Tibial artery (tissue), 4 donors: Measurements from ENCODE around the gene C3orf18.

Experiments used
- DNase-seq, 2 donors: peaks; one replicate each; pipeline ENCODE4 v3.0.0-alpha.2; 2019
- H3K27ac ChIP-seq, 2 donors: fragments of 200-600 bp; sonication (generic) in 1 of 2; 1 replicate in 1 of 2; 2 replicates in 1 of 2; pipeline ENCODE4 v1.5.1; 2018 to 2019; ENCODE audit warnings: mild to moderate bottlenecking in 1 of 2
- H3K27me3 ChIP-seq, 2 donors: fragments of 200-600 bp; sonication (generic) in 1 of 2; one replicate each; pipeline versions ENCODE4 v1.5.1 to v1.6.0; 2016 to 2019
- H3K36me3 ChIP-seq, 3 donors: fragments of 200-600 bp; sonication (generic) in 2 of 3; one replicate each; pipeline ENCODE4 v1.5.1; 2016 to 2019; ENCODE audit warnings: mild to moderate bottlenecking in 2 of 3
- H3K4me1 ChIP-seq, 4 donors: fragments of 200-600 bp; sonication (generic) in 2 of 4; 1 replicate in 3 of 4; 2 replicates in 1 of 4; pipeline ENCODE4 v1.5.1; 2016 to 2019
- H3K4me3 ChIP-seq, 2 donors: fragments of 200-600 bp; sonication (generic) in 1 of 2; 1 replicate in 1 of 2; 2 replicates in 1 of 2; pipeline ENCODE4 v1.5.1; 2018 to 2019; ENCODE audit warnings: mild to moderate bottlenecking in 2 of 2
- H3K9me3 ChIP-seq, 3 donors: fragments of 200-600 bp; sonication (generic) in 1 of 3; one replicate each; pipeline ENCODE4 v1.5.1; 2016 to 2019
- CTCF ChIP-seq, 2 experiments: fragments of 200-600 bp in 1 of 2; fragments of 450-650 bp in 1 of 2; IDR thresholded peaks; one replicate each; pipeline ENCODE4 v1.5.1; 2017 to 2019; ENCODE audit warnings: antibody characterized with exemption in 2 of 2, mild to moderate bottlenecking in 1 of 2, moderate library complexity in 1 of 2
- intact Hi-C: fragments of 100-400 bp; cut with DNase I; formaldehyde crosslinking; loops from one replicate; pipeline ENCODE4 v1.15.0; 2023; ENCODE audit warnings: low total_unique reads

C3orf18 gene

GRCh38 chr3:50567386-50568167 lies at the start of gene C3orf18:
Gene C3orf18, minus strand, starts transcription at chr3:50567747. Its CDS starts 2,048 bp downstream, at chr3:50565699.
- intact Hi-C loops, result no loop called here
- Histone ChIP-seq H3K4me3 (peak within 1 kb of the TSS; percentile 67 to 68), H3K9me3 (no peaks in the 10 kb centered on the region), H3K4me1 (peaks cover 0 to 34% (median 25%) of the 10 kb centered on the region in 4 donors), H3K27ac (peak within 1 kb of the TSS; percentile 78 to 79), H3K36me3 (peaks cover 0 to 11% (median 1%) of the 10 kb centered on the region in 3 donors), H3K27me3 (no peaks in the 10 kb centered on the region)
- peak in 1 of 2 experiments; percentile 7 for TF ChIP-seq CTCF (IDR thresholded peaks at IDR 0.05)
- DNase-seq, result peak; percentile 94 to 96

- intact Hi-C loops, result loop anchor here (5.0 kb wide), 1 partner anchor 776 kb away; the partner anchor contains the start of gene RBM15B
- peak; percentile 90 to 96 for DNase-seq
- Histone ChIP-seq H3K27ac (peak overlapping the region; percentile 88 to 90), H3K27me3 (no peaks in the 10 kb centered on the region), H3K36me3 (no peaks in the 10 kb centered on the region), H3K4me3 (peak overlapping the region; percentile 83 to 99), H3K4me1 (peaks cover 0 to 37% (median 22%) of the 10 kb centered on the region in 4 donors), H3K9me3 (no peaks in the 10 kb centered on the region)
- no peak for TF ChIP-seq CTCF (IDR thresholded peaks at IDR 0.05)
Observed at GRCh38 chr3:50616770-50617095, 49.2 kb upstream of the C3orf18 start.

GRCh38 chr3:50616003-50616769 lies 48.6 kb upstream of the C3orf18 start:
- intact Hi-C loops, result loop anchor here (5.0 kb wide), 1 partner anchor 776 kb away; the partner anchor contains the start of gene RBM15B
- no peaks in the 10 kb centered on the region for H3K36me3 ChIP-seq
- H3K4me3 ChIP-seq, result peak overlapping the region; percentile 83 to 99
- peak; percentile 98 to 100 for TF ChIP-seq CTCF (IDR thresholded peaks at IDR 0.05)
- peak overlapping the region; percentile 88 to 90 for H3K27ac ChIP-seq
- peak; percentile 85 to 91 for DNase-seq
- H3K9me3 ChIP-seq, result no peaks in the 10 kb centered on the region
- no peaks in the 10 kb centered on the region for H3K27me3 ChIP-seq
- peaks cover 0 to 39% (median 26%) of the 10 kb centered on the region in 4 donors for H3K4me1 ChIP-seq

- no peak for DNase-seq
- H3K27ac ChIP-seq, result no peak overlapping the region
- intact Hi-C loops, result loop anchor here (5.0 kb wide), 1 partner anchor 777 kb away; the partner anchor contains the start of gene RBM15B
- no peaks in the 10 kb centered on the region for H3K9me3 ChIP-seq
- peaks cover 0 to 49% (median 36%) of the 10 kb centered on the region in 4 donors for H3K4me1 ChIP-seq
- TF ChIP-seq CTCF (IDR thresholded peaks at IDR 0.05), result no peak
- no peaks in the 10 kb centered on the region for H3K36me3 ChIP-seq
- H3K4me3 ChIP-seq, result no peak overlapping the region
- H3K27me3 ChIP-seq, result no peaks in the 10 kb centered on the region
Observed at GRCh38 chr3:50615190-50615589, 47.6 kb upstream of the C3orf18 start.

GRCh38 chr3:50612970-50613846 lies 45.7 kb upstream of the C3orf18 start:
- Histone ChIP-seq H3K9me3 (no peaks in the 10 kb centered on the region), H3K27ac (no peak overlapping the region), H3K27me3 (no peaks in the 10 kb centered on the region), H3K4me3 (no peak overlapping the region), H3K4me1 (peaks cover 0 to 50% (median 38%) of the 10 kb centered on the region in 4 donors), H3K36me3 (peaks cover 0 to 3% (median 2%) of the 10 kb centered on the region in 3 donors)
- DNase-seq, result no peak
- TF ChIP-seq CTCF (IDR thresholded peaks at IDR 0.05), result no peak
- intact Hi-C loops, result loop anchor here (1.0 kb wide), 1 partner anchor 42 kb away; no protein-coding TSS in a partner anchor
